Transverse colon (tissue), 4 donors: Measurements from ENCODE around the gene RFX2.

ENCODE experiments used
- POLR2A ChIP-seq: fragments of 450-650 bp; IDR thresholded peaks from one replicate; pipeline ENCODE4 v1.6.1; 2016; ENCODE audit warnings: antibody characterized with exemption, mild to moderate bottlenecking, moderate library complexity
- POLR2AphosphoS5 ChIP-seq, 3 donors: sonication (generic); formaldehyde crosslinking; IDR thresholded peaks; one replicate each; pipeline ENCODE4 v1.6.1; 2016; ENCODE audit warnings: antibody characterized with exemption in 3 of 3
- TF ChIP-seq, protein P1 (sequence below), 5 experiments: fragments of 200-600 bp in 3 of 5; fragments of 450-650 bp in 2 of 5; sonication (generic) in 3 of 5; IDR thresholded peaks; 1 replicate in 2 of 5; 2 replicates in 3 of 5; pipeline ENCODE4 v1.5.1; 2016 to 2017; ENCODE audit warnings: antibody characterized with exemption in 5 of 5, inconsistent platforms in 3 of 5, mild to moderate bottlenecking in 2 of 5, moderate library complexity in 1 of 5

DNA sequence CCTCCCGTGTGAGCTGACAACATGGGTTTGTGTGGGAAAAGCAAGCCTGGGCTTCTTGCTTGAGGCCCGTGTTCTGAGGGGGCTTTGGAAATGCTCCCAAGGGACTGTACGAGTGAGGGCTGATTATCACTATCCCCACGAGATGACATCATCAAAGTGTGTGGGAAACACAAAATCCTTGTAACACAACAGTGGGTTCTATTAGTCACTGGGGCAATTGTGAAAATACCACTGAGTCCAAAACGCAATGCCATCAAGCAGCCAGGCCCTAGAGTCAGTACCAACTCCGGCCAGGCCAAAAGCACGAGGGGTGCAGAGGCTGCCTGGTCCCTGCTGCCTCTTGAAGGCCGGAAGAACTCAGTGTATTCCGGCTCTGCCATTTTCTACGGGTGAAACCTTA lies 166.7 kb downstream of the RFX2 start:
- no peak for TF ChIP-seq POLR2AphosphoS5 (IDR thresholded peaks at IDR 0.05)
- TF ChIP-seq POLR2A, result no peak
- TF ChIP-seq, protein P1, sequence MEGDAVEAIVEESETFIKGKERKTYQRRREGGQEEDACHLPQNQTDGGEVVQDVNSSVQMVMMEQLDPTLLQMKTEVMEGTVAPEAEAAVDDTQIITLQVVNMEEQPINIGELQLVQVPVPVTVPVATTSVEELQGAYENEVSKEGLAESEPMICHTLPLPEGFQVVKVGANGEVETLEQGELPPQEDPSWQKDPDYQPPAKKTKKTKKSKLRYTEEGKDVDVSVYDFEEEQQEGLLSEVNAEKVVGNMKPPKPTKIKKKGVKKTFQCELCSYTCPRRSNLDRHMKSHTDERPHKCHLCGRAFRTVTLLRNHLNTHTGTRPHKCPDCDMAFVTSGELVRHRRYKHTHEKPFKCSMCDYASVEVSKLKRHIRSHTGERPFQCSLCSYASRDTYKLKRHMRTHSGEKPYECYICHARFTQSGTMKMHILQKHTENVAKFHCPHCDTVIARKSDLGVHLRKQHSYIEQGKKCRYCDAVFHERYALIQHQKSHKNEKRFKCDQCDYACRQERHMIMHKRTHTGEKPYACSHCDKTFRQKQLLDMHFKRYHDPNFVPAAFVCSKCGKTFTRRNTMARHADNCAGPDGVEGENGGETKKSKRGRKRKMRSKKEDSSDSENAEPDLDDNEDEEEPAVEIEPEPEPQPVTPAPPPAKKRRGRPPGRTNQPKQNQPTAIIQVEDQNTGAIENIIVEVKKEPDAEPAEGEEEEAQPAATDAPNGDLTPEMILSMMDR (IDR thresholded peaks at IDR 0.05), result no peak
